ENCODE measurements around the gene PPP2R5D.
"Not testable (repeated sequence)": the region's sequence is repeated elsewhere in the genome, so short reads cannot be mapped to it uniquely, and the experiment has no call there.

GRCh38 chr6:43041475-43041874 is 57.1 kb downstream of the PPP2R5D start:
- not testable (repeated sequence) for TF ChIP-seq CTCF, POLR2A (IDR thresholded peaks at IDR 0.05)

All from esophagus squamous epithelium (tissue), 4 donors.